ENCODE results near the gene ATL2.

DNA sequence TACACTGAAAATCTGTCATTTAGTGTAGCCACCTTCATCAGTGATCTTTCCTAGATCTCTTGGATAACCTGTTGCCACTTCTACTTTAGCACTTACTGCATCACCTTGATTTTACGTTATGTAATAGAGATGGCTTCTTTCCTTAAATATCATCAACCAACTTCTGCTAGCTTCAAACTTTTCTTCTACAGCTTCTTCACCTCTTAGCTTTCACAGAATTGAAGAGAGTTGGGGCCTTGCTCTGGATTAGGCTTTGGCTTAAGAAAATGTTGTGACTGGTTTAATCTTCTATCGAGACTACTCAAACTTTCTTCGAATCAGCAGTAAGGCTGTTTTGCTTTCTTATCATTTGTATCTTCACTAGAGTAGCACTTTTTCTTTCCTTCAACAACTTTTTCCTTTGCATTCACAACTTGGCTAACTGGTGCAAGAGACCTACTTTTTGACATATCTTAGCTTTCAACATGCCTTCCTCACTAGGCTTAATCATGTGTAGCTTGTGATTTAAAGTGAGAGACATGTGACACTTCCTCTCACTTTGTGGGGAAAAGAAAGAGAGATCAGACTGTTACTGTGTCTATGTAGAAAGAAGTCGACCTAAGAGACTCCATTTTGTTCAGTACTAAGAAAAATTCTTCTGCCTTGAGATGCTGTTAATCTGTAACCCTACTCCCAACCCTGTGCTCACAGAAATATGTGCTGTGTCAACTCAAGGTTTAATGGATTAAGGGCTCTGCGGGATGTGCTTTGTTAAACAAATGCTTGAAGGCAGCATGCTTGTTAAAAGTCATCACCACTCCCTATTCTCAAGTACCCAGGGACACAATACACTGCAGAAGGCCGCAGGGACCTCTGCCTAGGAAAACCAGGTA lies 99.6 kb downstream of the ATL2 start:
- TF ChIP-seq, protein P1, sequence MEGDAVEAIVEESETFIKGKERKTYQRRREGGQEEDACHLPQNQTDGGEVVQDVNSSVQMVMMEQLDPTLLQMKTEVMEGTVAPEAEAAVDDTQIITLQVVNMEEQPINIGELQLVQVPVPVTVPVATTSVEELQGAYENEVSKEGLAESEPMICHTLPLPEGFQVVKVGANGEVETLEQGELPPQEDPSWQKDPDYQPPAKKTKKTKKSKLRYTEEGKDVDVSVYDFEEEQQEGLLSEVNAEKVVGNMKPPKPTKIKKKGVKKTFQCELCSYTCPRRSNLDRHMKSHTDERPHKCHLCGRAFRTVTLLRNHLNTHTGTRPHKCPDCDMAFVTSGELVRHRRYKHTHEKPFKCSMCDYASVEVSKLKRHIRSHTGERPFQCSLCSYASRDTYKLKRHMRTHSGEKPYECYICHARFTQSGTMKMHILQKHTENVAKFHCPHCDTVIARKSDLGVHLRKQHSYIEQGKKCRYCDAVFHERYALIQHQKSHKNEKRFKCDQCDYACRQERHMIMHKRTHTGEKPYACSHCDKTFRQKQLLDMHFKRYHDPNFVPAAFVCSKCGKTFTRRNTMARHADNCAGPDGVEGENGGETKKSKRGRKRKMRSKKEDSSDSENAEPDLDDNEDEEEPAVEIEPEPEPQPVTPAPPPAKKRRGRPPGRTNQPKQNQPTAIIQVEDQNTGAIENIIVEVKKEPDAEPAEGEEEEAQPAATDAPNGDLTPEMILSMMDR (IDR thresholded peaks at IDR 0.05): no peak
- TF ChIP-seq ZFX (IDR thresholded peaks at IDR 0.05; ENCODE audit: borderline replicate concordance): no peak
